Muscle of back (tissue), 11 donors: Measurements from ENCODE around the gene SLC17A3. TPM values are rescaled to one million over a fixed set of nuclear protein-coding genes. Genes with fewer than 3 reads are reported as not detected.

Source experiments
- DNase-seq, 3 donors: peaks; one replicate each; pipeline versions ENCODE4 v3.0.0 to v3.0.0-alpha.2; 2013
- polyA plus RNA-seq, 10 donors: library from polyadenylated mRNA; unstranded; fragments of 120-200 nt; gene quantifications; one replicate each; pipeline ENCODE4 v1.2.1, GENCODE V29; 2013; ENCODE audit not compliant: insufficient read length in 10 of 10

SLC17A3 gene
- polyA plus RNA-seq, 10 donors, result not detected

DNA sequence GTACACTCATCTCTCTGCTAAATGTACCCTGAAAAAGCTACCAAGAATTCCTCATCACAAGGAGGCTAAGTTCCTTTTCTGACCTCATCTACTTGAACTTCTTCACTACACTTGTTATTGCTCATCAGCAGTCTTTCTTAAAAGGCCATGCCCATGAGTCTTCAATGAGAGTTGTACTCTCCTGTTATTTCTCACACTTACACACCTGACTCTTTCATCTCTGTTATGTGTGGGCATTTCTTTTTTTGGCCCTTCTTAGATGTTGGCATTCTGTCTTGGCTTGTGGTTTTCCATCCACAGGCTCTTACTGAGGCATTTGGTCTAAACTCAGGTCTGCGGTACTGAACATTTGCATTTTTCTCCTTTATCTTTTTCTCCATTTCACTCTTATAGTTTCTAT, 31.5 kb downstream of the SLC17A3 start:
- no peak for DNase-seq

DNA sequence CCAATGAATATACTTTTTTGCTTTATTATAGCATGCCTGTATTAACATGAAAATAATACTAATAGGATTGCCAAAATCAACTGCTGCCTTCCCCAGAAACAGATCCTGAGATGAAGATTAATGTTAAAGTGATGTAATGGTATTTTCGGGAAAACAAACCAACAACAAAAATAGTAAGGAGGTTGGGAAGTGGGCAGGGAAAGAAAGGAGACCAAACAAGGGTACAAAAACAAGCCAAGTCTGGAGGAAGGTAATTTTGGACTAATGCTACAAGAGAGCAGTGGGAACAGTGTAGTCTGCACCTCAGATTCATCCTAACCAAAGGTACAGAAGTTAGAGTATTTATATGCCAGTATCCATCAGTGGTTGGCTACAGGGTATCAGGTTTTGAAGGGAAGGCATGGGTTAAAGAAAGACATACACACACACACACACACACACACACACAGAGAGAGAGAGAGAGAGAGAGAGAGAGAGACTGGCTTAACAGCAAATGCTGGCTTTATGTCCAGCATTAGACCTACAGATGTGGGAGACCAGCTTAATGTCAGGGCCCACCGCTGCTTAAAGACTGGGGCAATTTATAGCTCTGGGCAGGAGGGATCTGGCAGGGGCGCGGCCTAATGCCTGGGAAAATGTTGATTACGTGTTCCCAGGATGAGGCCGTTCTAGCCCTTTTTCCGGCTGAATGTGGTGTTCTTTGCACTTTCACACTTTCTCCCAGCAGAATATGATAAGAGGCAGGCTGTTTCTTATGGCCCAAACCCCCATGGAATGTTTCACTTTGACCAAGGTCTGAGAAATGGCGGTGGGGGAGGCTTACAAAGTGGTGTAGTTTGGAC, 38.4 kb downstream of the SLC17A3 start:
- peak in 1 of 3 donors; percentile 2 for DNase-seq

DNA sequence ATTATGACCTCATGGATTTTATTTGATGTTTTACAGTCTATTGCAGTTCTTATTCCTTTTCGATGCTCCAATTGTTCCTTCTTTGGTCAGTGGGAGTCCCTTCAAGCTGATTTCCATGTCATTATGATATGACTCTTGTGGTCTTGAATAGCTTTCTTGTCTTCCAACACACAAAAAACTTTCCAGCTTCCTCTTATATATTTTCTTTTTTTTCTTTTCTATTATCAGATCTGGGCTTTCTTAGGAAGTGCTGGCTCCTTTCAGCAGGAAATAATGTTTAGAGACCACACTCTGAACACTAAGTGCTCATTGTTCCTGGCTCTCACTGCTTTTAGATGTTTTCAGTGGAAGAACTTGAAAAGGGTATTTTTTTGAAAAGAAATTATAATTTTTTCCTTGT, 39.1 kb downstream of the SLC17A3 start:
- DNase-seq, result no peak

DNA sequence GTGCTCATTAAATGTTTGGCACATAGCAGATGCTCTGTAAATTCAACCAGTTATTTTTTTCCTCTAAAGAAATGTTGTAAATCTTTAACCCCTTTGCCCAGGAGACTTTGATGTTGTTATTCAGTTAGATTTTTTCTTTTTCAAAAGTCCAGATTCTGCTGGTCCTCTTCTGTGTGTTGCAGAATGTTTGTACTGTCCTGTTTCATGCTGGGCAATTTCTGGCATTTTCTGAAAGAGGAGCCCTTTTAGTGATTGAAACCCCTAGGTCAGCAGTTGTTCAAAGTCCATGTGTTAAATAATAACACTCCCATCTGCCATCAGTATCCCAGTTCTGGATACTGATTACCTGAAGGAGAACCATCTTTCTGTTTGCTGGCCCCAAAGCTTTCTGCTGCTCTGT, 40.9 kb downstream of the SLC17A3 start:
- DNase-seq, result no peak

DNA sequence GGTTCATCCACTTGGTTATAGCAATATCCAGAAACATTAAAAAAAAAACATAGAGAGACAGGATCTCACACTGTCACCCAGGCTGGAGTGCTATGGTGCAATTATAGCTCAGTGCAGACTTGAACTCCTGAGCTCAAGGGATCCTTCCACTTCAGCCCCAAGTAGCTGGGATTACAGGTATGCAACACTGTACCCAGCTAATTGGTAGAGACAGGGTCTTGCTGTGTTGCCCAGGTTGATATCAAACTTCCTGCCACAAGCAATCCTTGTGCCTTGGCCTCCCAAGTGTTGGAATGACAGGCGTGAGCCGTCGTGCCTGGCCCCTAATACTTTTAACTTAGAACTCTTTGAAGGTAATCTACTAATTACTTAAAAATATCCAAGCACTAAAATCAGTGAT, 41.4 kb downstream of the SLC17A3 start:
- DNase-seq, result no peak

DNA sequence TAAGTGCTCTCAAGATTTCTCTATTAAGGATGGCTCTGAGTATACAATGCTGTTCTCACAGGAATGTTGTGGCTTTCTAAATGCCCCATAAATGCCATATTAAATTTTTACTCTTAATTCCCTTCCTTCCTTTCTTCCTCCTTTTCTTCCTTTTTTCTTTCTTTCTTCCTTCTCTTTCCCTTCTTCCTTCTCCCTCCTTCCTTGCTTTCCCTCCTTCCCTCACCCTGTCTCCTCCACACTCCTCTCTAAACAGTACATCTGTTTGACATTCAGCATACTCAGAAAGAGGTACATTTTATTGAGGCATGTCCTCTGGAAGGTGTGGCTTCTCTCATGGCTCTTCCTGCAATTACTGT, 41.8 kb downstream of the SLC17A3 start:
- DNase-seq, result no peak

DNA sequence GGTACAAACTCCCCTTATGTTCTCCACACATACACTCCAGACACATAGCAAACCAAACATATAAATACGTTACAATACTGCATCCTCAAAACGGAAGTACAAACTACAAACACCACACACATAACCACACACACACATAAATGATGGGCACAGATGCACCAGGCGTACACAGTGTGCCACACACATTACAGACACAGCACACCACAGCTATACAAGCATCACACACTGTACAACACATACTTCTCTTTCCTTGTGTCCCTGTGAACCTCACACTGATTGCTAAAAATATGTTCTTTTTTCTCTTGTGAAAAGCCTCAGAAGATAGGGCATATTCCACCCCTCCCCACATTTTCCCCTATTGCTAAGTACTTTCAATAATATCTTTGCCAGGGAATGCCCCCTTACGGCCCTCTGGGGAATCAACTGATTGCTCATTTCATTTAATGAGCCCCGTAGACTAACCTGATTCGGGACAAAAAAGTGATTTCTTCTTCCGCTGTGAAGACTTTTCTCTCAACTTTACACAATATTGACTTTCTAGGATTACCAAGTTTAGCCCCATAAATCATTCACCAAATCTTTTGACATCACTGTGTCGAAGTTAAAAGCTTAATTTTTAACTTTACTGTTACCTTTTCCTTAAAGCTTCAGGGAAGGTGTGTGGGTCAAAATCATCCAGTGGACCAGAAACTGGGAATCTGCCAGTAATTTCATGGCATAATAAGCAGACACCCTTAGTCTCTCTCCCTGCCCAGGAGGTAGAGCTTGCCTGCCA, 42.3 kb downstream of the SLC17A3 start, which contains the start of gene SLC17A1:
TSS of gene SLC17A1 (minus strand) at position 521 of the 775 bp plus-strand sequence. CDS start 1,495 bp downstream, outside the sequence.
- no peak for DNase-seq

DNA sequence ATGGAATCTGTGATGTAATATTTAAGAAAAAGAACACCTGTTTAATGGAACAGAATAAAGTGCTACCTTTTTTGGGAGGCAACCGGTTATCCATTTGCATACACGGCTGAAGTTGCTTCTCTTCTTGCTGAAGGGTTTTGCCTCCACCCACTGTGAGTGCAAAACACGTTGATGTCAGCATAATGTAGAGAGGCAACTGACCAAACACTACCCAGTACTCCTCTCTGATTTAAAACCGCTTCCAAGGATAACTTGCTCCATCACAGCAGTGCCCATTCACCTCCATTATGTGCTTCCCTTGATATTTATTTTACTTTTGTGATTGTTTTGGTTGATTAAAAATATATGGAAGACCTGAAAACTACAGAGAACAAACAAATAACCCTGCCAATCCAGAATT, 43.6 kb downstream of the SLC17A3 start:
- DNase-seq, result no peak

DNA sequence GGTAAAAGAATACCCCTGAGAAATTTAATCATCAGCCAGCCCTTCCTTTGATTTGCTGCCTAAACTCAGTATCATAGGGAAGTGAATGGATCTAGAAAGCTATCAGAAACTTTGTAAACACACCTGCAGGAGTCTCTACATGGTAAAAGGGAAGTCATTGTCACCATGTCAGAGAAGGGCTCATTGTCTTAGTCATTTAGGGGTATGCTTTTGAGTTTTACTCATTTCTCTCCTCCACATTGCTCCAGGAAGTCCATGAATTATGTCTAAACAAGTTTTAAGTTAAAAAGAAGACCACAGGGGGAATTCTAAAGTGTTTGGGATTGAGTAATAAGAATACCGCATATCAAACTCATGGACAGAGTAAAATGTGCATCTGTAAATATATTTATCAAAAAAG, 44.7 kb downstream of the SLC17A3 start:
- DNase-seq, result no peak

DNA sequence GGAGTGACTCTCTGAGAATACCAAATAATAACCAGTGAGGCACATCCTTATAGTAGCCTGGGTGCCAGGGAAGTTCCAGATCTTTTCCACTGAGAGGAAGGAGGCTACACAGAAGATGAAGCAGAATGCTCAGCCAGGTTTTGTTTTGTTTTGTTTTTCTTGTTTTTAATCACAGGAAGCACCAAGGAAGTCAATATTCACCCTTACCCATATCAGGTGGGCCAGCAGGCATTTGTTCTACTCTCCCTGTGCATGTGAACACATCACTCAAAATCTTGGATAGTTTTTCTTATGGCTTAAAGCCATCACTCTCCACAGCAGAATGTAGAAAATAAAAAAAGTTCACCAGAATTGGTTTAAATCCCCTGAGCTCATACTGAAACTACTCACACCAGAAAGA, 52.7 kb downstream of the SLC17A3 start:
- no peak for DNase-seq

DNA sequence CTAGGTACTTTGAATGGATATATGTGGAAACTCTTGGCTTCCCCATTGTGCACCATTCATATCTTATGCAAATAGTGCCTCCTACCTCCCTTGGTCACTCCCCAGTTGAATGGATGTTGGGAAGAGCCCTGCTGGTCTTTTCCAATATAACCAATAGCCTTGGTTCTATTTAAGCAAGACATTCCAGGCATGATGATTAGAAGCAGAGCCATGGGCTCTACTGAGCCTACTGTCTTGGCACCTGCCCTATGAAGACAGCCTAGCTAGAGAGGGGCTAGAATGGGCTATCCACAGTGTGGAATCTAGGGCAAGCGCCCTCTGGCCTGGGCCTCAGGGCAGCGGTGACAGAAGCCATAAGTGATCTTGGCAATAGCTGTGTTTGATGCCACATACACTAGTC, 57.8 kb downstream of the SLC17A3 start:
- DNase-seq, result no peak

DNA sequence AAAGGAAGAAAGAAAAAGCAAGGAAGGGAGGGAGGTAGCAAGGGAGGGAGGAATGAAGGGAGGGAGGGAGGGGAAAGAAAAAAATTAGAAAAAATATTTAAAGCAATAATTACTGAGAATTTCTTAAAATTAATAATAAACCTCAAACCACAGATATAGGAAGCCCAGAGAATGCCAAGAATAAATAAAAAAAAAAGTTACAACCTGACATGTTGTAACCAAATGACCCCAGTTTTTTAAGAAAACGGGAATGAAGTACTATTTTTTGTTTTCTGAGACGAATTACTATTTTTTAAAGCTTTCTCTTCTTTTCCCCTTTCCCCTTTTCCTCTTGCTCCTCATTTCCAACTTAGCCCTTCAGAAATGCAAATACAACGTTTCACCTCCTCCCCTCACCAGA, 58.8 kb downstream of the SLC17A3 start:
- no peak for DNase-seq

DNA sequence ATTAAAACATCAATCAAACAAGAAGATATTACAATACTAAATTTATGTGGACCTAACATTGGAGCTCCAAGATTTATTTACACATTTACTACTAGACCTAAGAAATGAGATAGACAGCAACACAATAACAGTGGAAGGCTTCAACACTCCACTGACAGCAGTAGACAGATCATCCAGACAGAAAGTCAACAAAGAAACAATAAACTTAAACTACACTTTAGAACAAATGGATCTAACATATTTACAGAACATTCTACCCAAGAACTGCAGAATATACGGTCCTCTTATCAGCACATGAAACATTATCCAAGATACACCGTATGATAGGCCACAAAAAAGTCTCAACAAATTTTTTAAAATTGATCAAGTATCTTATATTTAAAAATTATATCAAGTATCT, 69.2 kb downstream of the SLC17A3 start:
- DNase-seq, result no peak

DNA sequence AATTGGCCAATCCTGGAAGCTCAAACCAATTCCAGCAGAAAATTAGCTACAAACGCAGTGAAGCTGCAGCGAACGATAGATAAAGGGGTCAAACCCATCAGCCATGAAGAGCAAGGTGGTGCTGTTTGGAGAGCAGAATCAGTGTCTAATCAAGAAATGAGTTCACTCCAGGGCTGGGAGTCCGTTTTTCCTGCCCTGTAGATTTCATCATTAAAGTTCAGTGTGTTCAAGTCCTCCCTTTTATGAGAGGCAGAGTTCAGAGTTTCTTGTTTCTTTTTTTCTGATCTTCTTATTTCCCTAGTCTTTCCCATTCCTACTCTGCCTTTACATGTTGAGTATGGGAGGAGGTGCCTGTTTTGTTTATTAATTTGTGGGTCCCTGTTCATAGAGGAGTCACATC, 72.6 kb downstream of the SLC17A3 start:
- DNase-seq, result no peak

Other genes starting within 250 kb of the SLC17A3 start
- gene SCGN, start 222.0 kb downstream of the SLC17A3 start, polyA plus RNA-seq, result under 1 TPM in 1 of 10 donors, not detected in 9; 0.11 TPM
- not detected for gene SLC17A4, start 119.5 kb downstream of the SLC17A3 start, polyA plus RNA-seq
- gene SLC17A1, start 42.2 kb downstream of the SLC17A3 start, polyA plus RNA-seq, result not detected
- gene SLC17A2, start 56.4 kb upstream of the SLC17A3 start, polyA plus RNA-seq, result not detected
- gene TRIM38, start 88.6 kb upstream of the SLC17A3 start, polyA plus RNA-seq, result 1 to 10 TPM; 3.1 to 9.2 (median 5.8) TPM
- 1 to 10 TPM; 3.4 to 7.1 (median 4.8) TPM for gene HFE, start 213.2 kb upstream of the SLC17A3 start, polyA plus RNA-seq